Measurements from ENCODE around the gene FAM90A1.
"Not testable (repeated sequence)": the region's sequence is repeated elsewhere in the genome, so short reads cannot be mapped to it uniquely, and the experiment has no call there.

GRCh38 chr12:8266706-8267105 is 39.3 kb upstream of the FAM90A1 start:
- TF ChIP-seq EZH2phosphoT487 (IDR thresholded peaks at IDR 0.05; ENCODE audit: borderline replicate concordance, low read length); CTCF (IDR thresholded peaks at IDR 0.05; ENCODE audit: low read depth, low read length, poor library complexity, severe bottlenecking): not testable (repeated sequence)

Measured in DOHH2 (cell line).